Bronchial epithelial cell (primary cell): Measurements from ENCODE around the gene GIPC2. TPM values are rescaled to one million over a fixed set of nuclear protein-coding genes. Genes with fewer than 3 reads are reported as not detected.
"Not testable (repeated sequence)": the region's sequence is repeated elsewhere in the genome, so short reads cannot be mapped to it uniquely, and the experiment has no call there.

Experiments
- DNase-seq: peaks from one replicate; pipeline ENCODE4 v3.0.0-alpha.2; 2010; ENCODE audit warnings: low read depth
- FAIRE-seq: peaks from 2 replicates; lab custom pipeline; 2011; peaks lifted over from hg19 to GRCh38; lab: Jason Lieb, UNC
- H3K27me3 ChIP-seq: 2 replicates; pipeline ENCODE4 v1.5.1; 2011; ENCODE audit warnings: low read length; ENCODE audit not compliant: control insufficient read depth, insufficient read depth
- H3K36me3 ChIP-seq: 2 replicates; pipeline ENCODE4 v1.5.1; 2011; ENCODE audit warnings: low read length; ENCODE audit not compliant: control insufficient read depth, insufficient read depth
- H3K4me3 ChIP-seq: 2 replicates; pipeline ENCODE4 v1.5.1; 2011; ENCODE audit warnings: mild to moderate bottlenecking, low read depth, low read length, control low read depth
- CTCF ChIP-seq: IDR thresholded peaks from 2 replicates; pipeline ENCODE4 v1.5.1; 2011; ENCODE audit warnings: mild to moderate bottlenecking, moderate library complexity, low read length, control low read depth, inconsistent platforms; ENCODE audit not compliant: insufficient read depth, severe bottlenecking
- total RNA-seq: library from RNA; depleted of rRNA; stranded (reverse); fragments of >200 nt; gene quantifications from 2 replicates; pipeline ENCODE4 v1.2.1, GENCODE V29; 2014

Gene GIPC2
- total RNA-seq, 1 donor from 2014 or later, result 1.1 TPM

GRCh38 chr1:78101051-78101450, 55.3 kb downstream of the GIPC2 start:
- no peak for TF ChIP-seq CTCF
- Histone ChIP-seq H3K27me3 (no peaks in the 10 kb centered on the region), H3K36me3 (no peaks in the 10 kb centered on the region), H3K4me3 (no peak overlapping the region)
- FAIRE-seq (no peak), DNase-seq (no peak)

- no peaks in the 10 kb centered on the region for H3K27me3 ChIP-seq
- H3K4me3 ChIP-seq, result no peak overlapping the region
- H3K36me3 ChIP-seq, result no peaks in the 10 kb centered on the region
- peak; percentile 92 for DNase-seq
- no peak for TF ChIP-seq CTCF
- no peak for FAIRE-seq
These were observed 55.7 kb downstream of the GIPC2 start for GRCh38 chr1:78101514-78101913.

GRCh38 chr1:78102082-78102481, 56.3 kb downstream of the GIPC2 start:
- Histone ChIP-seq H3K27me3 (no peaks in the 10 kb centered on the region), H3K36me3 (no peaks in the 10 kb centered on the region), H3K4me3 (no peak overlapping the region)
- no peak for FAIRE-seq
- peak; percentile 50 for DNase-seq
- no peak for TF ChIP-seq CTCF

- no peak for TF ChIP-seq CTCF
- no peak for FAIRE-seq
These were observed 57.1 kb downstream of the GIPC2 start for GRCh38 chr1:78102916-78103315.

GRCh38 chr1:78104322-78104721, 58.6 kb downstream of the GIPC2 start:
- Histone ChIP-seq H3K4me3 (no peak overlapping the region), H3K36me3 (no peaks in the 10 kb centered on the region), H3K27me3 (no peaks in the 10 kb centered on the region)
- no peak for FAIRE-seq
- TF ChIP-seq CTCF, result no peak
- peak; percentile 8 for DNase-seq

More at GRCh38 chr1:78102916-78103315, 57.1 kb downstream of the GIPC2 start:
- H3K27me3 ChIP-seq, result no peaks in the 10 kb centered on the region
- no peak for DNase-seq
- H3K4me3 ChIP-seq, result no peak overlapping the region
- no peaks in the 10 kb centered on the region for H3K36me3 ChIP-seq

GRCh38 chr1:78109659-78110058, 63.9 kb downstream of the GIPC2 start:
- not testable (repeated sequence) for H3K36me3 ChIP-seq, DNase-seq, H3K4me3 ChIP-seq, H3K27me3 ChIP-seq, FAIRE-seq
